ENCODE measurements around the gene OLFM2.
"Not testable (repeated sequence)": the region's sequence is repeated elsewhere in the genome, so short reads cannot be mapped to it uniquely, and the experiment has no call there.

The OLFM2 gene

GRCh38 chr19:9860407-9860806 is 75.9 kb downstream of the OLFM2 start:
- no peak for DNase-seq

GRCh38 chr19:9858766-9859165 is 77.5 kb downstream of the OLFM2 start:
- DNase-seq, result no peak

GRCh38 chr19:9857920-9858746 is 78.2 kb downstream of the OLFM2 start:
- DNase-seq, result no peak

GRCh38 chr19:9857076-9857721 is 79.1 kb downstream of the OLFM2 start:
- no peak for DNase-seq

GRCh38 chr19:9856609-9857008 is 79.7 kb downstream of the OLFM2 start:
- DNase-seq, result no peak

GRCh38 chr19:9854282-9854846 is 82.0 kb downstream of the OLFM2 start:
- DNase-seq, result no peak

- no peak for DNase-seq
Observed at GRCh38 chr19:9850235-9850959, 85.9 kb downstream of the OLFM2 start.

- DNase-seq, result no peak
Observed at GRCh38 chr19:9849791-9850190, 86.5 kb downstream of the OLFM2 start.

- DNase-seq, result no peak
Observed at GRCh38 chr19:9848762-9849161, 87.6 kb downstream of the OLFM2 start.

GRCh38 chr19:9848060-9848459 is 88.3 kb downstream of the OLFM2 start:
- DNase-seq, result no peak

- DNase-seq, result peak; percentile 91
Observed at GRCh38 chr19:9847087-9847671, 89.1 kb downstream of the OLFM2 start.

- not testable (repeated sequence) for DNase-seq
Observed at GRCh38 chr19:9843626-9844273, 92.6 kb downstream of the OLFM2 start.

GRCh38 chr19:9842834-9843625 is 93.3 kb downstream of the OLFM2 start:
- no peak for DNase-seq

GRCh38 chr19:9839415-9839814 is 96.9 kb downstream of the OLFM2 start:
- DNase-seq, result no peak

GRCh38 chr19:9838324-9838723 is 98.0 kb downstream of the OLFM2 start:
- no peak for DNase-seq

GRCh38 chr19:9836021-9836420 is 100.3 kb downstream of the OLFM2 start:
- DNase-seq, result peak; percentile 54

- DNase-seq, result no peak
Observed at GRCh38 chr19:9835507-9835949, 100.8 kb downstream of the OLFM2 start.

GRCh38 chr19:9834726-9835506 is 101.4 kb downstream of the OLFM2 start, which contains the start of gene PIN1:
Gene PIN1 (plus strand): TSS chr19:9835318. CDS start chr19:9835345, 27 bp downstream.
- DNase-seq, result peak; percentile 98

GRCh38 chr19:9834307-9834725 is 102.0 kb downstream of the OLFM2 start:
- no peak for DNase-seq

- no peak for DNase-seq
Observed at GRCh38 chr19:9828551-9829063, 107.7 kb downstream of the OLFM2 start.
